Mucosa of stomach (tissue), 1 donor: Measurements from ENCODE around the gene GRIK5.

Experiments
- H3K27me3 ChIP-seq: one replicate; pipeline ENCODE4 v1.7.0; 2013; ENCODE audit warnings: mild to moderate bottlenecking, low read length; ENCODE audit not compliant: control insufficient read depth, insufficient read depth
- H3K36me3 ChIP-seq: one replicate; pipeline ENCODE4 v1.7.0; 2013; ENCODE audit warnings: low read length; ENCODE audit not compliant: control insufficient read depth, insufficient read depth
- H3K4me1 ChIP-seq: one replicate; pipeline ENCODE4 v1.7.0; 2013; ENCODE audit warnings: mild to moderate bottlenecking, low read length; ENCODE audit not compliant: control insufficient read depth, insufficient read depth
- H3K4me3 ChIP-seq: one replicate; pipeline ENCODE4 v1.7.0; 2013; ENCODE audit warnings: low read length
- H3K9ac ChIP-seq: one replicate; pipeline ENCODE4 v1.7.0; 2013; ENCODE audit warnings: mild to moderate bottlenecking, low read length, moderate library complexity
- H3K9me3 ChIP-seq: one replicate; pipeline ENCODE4 v1.7.0; 2013; ENCODE audit warnings: mild to moderate bottlenecking, low read length, moderate library complexity; ENCODE audit not compliant: control insufficient read depth
- donor health status: Pancreatic carcinoma.

GRIK5 gene

DNA sequence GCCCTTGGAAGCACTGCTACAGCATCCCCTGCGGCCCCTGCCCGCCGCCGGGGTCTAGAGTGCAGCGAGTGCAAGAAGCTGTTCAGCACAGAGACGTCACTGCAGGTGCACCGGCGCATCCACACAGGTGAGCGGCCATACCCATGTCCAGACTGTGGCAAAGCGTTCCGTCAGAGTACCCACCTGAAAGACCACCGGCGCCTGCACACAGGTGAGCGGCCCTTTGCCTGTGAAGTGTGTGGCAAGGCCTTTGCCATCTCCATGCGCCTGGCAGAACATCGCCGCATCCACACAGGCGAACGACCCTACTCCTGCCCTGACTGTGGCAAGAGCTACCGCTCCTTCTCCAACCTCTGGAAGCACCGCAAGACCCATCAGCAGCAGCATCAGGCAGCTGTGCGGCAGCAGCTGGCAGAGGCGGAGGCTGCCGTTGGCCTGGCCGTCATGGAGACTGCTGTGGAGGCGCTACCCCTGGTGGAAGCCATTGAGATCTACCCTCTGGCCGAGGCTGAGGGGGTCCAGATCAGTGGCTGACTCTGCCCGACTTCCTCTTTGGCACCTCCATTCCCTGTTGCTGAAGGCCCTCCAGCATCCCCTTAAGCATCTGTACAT is 10.9 kb upstream of the GRIK5 start:
- Histone ChIP-seq H3K27me3 (no peaks in the 10 kb centered on the region), H3K4me1 (peaks cover 17% of the 10 kb centered on the region), H3K4me3 (no peak overlapping the region), H3K9me3 (no peaks in the 10 kb centered on the region), H3K36me3 (no peaks in the 10 kb centered on the region), H3K9ac (no peak overlapping the region)

DNA sequence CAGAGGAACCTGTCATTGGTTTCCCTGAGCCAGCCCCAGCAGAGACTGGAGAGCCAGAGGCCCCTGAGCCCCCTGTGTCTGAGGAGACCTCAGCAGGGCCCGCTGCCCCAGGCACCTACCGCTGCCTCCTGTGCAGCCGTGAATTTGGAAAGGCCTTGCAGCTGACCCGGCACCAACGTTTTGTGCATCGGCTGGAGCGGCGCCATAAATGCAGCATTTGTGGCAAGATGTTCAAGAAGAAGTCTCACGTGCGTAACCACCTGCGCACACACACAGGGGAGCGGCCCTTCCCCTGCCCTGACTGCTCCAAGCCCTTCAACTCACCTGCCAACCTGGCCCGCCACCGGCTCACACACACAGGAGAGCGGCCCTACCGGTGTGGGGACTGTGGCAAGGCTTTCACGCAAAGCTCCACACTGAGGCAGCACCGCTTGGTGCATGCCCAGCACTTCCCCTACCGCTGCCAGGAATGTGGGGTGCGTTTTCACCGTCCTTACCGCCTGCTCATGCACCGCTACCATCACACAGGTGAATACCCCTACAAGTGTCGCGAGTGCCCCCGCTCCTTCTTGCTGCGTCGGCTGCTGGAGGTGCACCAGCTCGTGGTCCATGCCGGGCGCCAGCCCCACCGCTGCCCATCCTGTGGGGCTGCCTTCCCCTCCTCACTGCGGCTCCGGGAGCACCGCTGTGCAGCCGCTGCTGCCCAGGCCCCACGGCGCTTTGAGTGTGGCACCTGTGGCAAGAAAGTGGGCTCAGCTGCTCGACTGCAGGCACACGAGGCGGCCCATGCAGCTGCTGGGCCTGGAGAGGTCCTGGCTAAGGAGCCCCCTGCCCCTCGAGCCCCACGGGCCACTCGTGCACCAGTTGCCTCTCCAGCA is 10.1 kb upstream of the GRIK5 start:
- H3K4me1 ChIP-seq, result peaks cover 18% of the 10 kb centered on the region
- no peaks in the 10 kb centered on the region for H3K9me3 ChIP-seq
- no peaks in the 10 kb centered on the region for H3K27me3 ChIP-seq
- H3K4me3 ChIP-seq, result no peak overlapping the region
- H3K36me3 ChIP-seq, result no peaks in the 10 kb centered on the region
- H3K9ac ChIP-seq, result no peak overlapping the region

DNA sequence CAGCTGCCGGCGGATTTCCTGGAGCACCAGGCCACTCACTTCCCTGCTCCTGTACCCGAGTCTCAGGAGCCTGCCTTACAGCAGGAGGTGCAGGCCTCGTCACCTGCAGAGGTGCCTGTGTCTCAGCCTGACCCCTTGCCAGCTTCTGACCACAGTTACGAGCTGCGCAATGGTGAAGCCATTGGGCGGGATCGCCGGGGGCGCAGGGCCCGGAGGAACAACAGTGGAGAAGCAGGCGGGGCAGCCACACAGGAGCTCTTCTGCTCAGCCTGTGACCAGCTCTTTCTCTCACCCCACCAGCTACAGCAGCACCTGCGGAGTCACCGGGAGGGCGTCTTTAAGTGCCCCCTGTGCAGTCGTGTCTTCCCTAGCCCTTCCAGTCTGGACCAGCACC is 9.3 kb upstream of the GRIK5 start:
- Histone ChIP-seq H3K4me1 (peaks cover 25% of the 10 kb centered on the region), H3K36me3 (no peaks in the 10 kb centered on the region), H3K4me3 (no peak overlapping the region), H3K9ac (no peak overlapping the region), H3K27me3 (no peaks in the 10 kb centered on the region), H3K9me3 (no peaks in the 10 kb centered on the region)

DNA sequence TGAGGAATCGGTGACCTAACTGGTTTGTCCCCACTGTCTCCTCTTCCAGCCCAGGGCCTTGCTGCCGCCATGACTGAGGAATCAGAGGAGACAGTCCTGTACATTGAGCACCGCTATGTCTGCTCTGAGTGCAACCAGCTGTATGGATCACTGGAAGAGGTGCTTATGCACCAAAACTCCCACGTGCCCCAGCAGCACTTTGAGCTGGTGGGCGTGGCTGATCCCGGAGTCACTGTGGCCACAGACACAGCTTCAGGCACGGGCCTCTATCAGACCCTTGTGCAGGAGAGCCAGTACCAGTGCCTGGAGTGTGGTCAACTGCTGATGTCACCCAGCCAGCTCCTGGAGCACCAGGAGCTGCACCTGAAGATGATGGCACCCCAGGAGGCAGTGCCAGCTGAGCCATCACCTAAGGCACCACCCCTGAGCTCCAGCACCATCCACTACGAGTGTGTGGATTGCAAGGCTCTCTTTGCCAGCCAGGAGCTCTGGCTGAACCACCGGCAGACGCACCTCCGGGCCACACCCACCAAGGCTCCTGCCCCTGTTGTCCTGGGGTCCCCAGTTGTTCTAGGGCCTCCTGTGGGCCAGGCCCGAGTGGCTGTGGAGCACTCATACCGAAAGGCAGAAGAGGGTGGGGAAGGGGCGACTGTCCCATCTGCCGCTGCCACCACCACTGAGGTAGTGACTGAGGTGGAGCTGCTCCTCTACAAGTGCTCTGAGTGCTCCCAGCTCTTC is 8.7 kb upstream of the GRIK5 start:
- Histone ChIP-seq H3K4me3 (no peak overlapping the region), H3K9me3 (no peaks in the 10 kb centered on the region), H3K4me1 (peaks cover 25% of the 10 kb centered on the region), H3K9ac (no peak overlapping the region), H3K27me3 (no peaks in the 10 kb centered on the region), H3K36me3 (no peaks in the 10 kb centered on the region)

DNA sequence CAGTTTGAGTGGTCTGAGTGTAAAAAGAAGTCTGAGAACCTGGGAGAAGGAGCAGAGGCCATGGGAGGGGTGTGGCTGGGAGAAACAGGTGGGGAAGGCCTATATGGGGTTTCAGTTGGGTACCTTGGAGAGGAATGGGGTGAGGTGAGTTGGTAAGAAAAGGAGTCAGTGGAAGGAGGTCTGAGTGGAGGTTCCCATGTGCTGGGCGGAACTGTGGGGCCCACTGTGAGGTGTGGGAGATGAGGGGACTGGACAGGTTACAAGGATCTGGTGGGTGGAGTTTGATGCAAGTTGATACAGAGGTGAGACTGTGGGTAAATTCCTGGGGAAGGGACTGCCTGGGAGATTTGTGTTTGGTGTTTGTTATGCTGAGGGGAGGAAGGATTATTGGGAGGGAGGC is 8.1 kb upstream of the GRIK5 start:
- Histone ChIP-seq H3K9me3 (no peaks in the 10 kb centered on the region), H3K27me3 (no peaks in the 10 kb centered on the region), H3K36me3 (no peaks in the 10 kb centered on the region), H3K4me1 (peaks cover 25% of the 10 kb centered on the region), H3K4me3 (no peak overlapping the region), H3K9ac (peak overlapping the region; percentile 99)

DNA sequence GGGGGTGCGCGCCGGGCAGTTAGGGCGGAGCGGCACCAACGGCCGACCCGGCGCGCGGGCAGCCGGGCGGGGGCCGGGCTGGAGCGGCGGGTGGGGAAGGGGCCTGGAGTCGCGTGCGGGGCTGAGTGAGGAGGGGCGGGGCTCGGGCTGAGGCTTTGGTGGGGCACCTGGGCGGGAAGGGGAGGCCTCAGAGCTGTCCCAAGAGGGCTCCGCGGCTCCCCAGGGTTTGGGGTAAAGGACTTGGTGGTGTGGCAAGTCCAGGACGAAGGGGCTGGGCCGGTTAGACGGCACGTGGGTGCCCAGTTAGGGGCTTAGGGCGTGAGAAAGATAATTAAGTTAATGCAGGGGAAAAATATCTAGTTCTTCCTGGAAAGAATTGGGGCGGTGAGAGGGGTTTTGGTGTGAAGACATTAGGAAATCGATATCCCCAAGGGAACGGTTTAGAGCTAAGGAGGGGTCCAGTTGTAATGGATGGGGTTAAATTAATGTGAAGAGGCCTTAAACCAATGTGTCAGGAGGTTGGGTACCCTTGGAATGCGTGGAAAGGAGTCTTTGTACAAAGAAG is 6.5 kb upstream of the GRIK5 start:
- peak overlapping the region; percentile 99 for H3K9ac ChIP-seq
- no peaks in the 10 kb centered on the region for H3K9me3 ChIP-seq
- no peaks in the 10 kb centered on the region for H3K27me3 ChIP-seq
- H3K36me3 ChIP-seq, result no peaks in the 10 kb centered on the region
- peaks cover 25% of the 10 kb centered on the region for H3K4me1 ChIP-seq
- H3K4me3 ChIP-seq, result peak overlapping the region; percentile 95

DNA sequence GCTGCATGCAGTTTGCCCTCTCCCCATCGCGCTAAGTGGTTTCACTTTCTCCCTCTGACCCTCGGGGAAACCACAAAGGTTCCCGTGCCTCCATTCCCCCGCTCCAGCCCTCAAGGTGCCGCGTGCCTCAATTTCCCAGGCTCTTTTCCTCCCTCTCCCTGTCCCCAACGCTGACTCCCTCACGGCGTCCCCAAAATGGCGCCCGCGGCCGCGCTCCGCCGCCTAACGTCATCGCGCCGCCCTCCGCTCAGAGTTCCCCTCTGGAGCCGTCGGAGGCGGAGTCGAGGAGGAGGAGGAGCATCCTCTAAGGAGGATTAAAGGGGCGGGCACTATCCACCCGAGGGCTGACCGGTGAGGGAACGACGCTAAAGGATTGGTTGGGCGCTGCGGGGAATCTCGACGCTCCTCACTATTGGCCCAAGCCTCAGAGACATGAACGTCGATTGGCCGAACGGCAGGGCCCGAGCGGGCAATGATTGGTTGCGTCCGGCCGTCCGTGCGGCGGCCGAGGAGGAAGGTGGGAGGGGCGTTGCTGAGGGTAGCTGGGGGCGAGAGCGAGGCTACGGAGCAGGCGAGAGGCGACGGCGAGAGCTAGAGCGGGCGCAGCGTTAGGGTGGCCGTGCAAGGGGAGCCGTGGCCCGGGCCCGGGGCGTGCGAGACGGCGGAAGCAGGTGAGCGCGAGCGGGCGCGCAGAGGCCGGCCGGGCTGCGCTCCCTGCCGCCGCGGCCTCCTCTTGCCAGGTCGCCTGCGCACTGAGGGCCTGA is 5.8 kb upstream of the GRIK5 start, which contains the start of gene ZNF574:
Gene ZNF574 (plus strand): TSS at position 551 of the 764 bp plus-strand sequence. CDS start 2,441 bp downstream, outside the sequence.
- H3K36me3 ChIP-seq, result no peaks in the 10 kb centered on the region
- no peaks in the 10 kb centered on the region for H3K27me3 ChIP-seq
- H3K4me1 ChIP-seq, result peaks cover 25% of the 10 kb centered on the region
- peak within 1 kb of the TSS; percentile 99 for H3K9ac ChIP-seq
- peak within 1 kb of the TSS; percentile 95 for H3K4me3 ChIP-seq
- H3K9me3 ChIP-seq, result no peaks in the 10 kb centered on the region

DNA sequence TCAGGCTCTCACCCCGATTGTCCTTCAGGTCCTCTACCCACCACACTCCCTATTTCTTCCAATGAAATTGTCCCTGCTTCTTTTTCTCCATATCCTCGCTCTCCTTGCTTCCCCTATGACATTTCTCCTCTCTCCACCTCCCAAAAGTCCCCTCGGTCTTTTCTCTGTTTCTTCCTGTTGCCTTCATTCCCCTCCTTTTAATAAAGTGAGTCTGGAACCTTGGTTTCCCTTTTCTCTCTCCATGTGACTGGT is 5.3 kb upstream of the GRIK5 start:
- H3K4me3 ChIP-seq, result peak overlapping the region; percentile 95
- peak overlapping the region; percentile 99 for H3K9ac ChIP-seq
- H3K27me3 ChIP-seq, result peaks cover 5% of the 10 kb centered on the region
- peaks cover 25% of the 10 kb centered on the region for H3K4me1 ChIP-seq
- no peaks in the 10 kb centered on the region for H3K9me3 ChIP-seq
- no peaks in the 10 kb centered on the region for H3K36me3 ChIP-seq

DNA sequence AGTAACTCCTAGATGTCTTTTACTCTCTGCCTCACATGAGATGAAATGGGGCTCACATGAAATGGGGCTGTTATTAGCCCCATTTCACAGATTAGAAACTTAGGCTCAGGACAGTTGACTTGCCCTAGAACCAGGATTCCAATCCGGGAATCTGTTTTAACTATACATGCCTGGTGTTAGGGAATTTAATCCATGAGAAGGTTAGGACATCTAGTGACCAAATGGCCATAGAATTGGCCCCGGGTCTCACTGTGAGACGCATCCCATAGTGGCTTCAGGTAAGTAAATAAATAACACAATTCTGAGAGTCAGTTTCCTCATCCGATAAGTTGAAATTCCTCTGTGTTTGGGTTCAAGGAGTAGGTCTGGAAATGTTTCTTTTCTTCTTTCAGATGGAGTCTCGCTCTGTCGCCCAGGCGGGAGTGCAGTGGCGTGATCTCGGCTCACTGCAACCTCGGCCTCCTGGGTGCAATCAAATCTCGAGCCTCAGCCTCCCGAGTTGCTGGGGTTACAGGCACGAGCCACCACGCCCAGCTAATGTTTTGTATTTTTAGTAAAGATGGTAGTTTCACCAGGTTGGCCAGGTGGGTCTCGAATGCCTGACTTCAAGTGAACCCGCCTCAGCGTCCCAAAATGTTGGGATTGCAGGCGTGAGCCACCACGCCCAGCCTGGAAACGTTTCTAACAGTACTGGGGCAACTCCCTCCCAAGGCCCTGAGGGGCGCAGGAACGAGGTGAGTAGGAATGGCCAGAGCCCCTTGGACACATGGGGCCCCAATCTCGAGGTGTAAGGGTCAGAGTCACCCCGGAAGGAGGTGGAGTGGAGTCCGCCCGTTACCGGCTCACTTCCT is 4.7 kb upstream of the GRIK5 start:
- no peaks in the 10 kb centered on the region for H3K9me3 ChIP-seq
- peaks cover 25% of the 10 kb centered on the region for H3K4me1 ChIP-seq
- peaks cover 10% of the 10 kb centered on the region for H3K27me3 ChIP-seq
- H3K4me3 ChIP-seq, result peak overlapping the region; percentile 95
- H3K36me3 ChIP-seq, result no peaks in the 10 kb centered on the region
- H3K9ac ChIP-seq, result peak overlapping the region; percentile 99

DNA sequence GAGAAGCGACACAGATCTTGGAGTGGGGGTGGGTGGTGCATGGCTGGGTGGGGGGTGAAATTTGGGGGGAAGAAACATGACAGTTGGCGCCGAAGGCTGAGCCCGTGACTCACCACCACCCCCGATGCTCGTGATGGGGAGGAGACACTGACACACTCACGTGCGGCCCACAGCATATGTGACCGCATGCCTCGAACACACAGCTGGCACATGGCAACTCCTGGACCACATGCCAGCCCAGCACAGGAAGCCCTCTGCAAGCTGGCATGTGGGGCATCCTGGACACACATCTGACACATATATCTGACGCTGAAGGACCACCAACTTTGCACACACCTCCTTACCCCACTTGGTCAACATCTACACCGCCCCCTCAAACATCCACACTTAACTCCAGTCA is 1.2 kb upstream of the GRIK5 start:
- peaks cover 7% of the 10 kb centered on the region for H3K4me1 ChIP-seq
- peaks cover 38% of the 10 kb centered on the region for H3K27me3 ChIP-seq
- H3K9me3 ChIP-seq, result no peaks in the 10 kb centered on the region
- H3K4me3 ChIP-seq, result no peak overlapping the region
- no peak overlapping the region for H3K9ac ChIP-seq
- H3K36me3 ChIP-seq, result no peaks in the 10 kb centered on the region
